Epithelial cell of prostate (primary cell): Measurements from ENCODE around the gene AP1G2.
"Not testable (repeated sequence)": the region's sequence is repeated elsewhere in the genome, so short reads cannot be mapped to it uniquely, and the experiment has no call there.

Source experiments
- DNase-seq: peaks from one replicate; pipeline ENCODE4 v3.0.0-alpha.2; 2011; ENCODE audit warnings: low read depth, low spot score
- H3K27ac ChIP-seq: fragments of 450-650 bp; 2 replicates; pipeline ENCODE4 v1.5.1; 2017; ENCODE audit warnings: mild to moderate bottlenecking

Gene AP1G2

DNA sequence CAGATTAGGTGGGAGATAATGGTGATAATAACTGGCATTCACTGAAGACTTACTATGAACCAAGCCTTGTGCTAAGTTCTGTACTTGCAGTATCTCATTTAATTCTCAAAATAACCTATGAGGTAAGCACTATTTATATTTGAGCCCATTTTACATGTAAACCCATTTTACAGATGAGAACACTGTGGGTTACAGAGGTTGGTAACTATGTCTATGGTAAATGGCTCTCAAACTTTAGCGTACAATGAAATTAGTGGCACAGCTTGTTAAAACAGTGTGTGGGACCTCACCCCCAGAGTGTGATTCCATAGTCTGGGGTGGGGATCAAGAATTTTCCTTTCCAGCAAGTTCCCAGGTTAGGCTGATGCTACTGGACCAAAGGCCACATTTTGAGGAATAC lies 33.2 kb upstream of the AP1G2 start:
- H3K27ac ChIP-seq = no peak overlapping the region
- DNase-seq = no peak

DNA sequence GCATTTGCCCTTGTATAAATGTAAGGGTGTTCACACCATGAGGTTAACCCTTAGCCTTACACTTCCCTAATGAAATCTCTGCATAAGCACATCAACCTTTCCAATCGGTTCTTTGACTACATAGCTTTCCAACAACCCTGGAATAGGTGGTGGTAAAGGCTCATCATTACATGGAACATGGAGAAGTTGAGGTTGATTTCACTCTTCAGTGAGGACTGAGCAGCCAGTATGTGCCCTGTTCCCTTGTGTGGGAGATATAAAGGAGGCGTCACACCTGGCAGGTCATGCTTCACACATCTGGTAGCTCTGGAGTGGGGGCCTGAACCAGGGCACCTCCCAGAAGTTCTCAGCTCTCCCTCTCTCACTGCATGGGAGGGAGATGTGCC lies 32.7 kb upstream of the AP1G2 start:
- no peak for DNase-seq
- no peak overlapping the region for H3K27ac ChIP-seq

DNA sequence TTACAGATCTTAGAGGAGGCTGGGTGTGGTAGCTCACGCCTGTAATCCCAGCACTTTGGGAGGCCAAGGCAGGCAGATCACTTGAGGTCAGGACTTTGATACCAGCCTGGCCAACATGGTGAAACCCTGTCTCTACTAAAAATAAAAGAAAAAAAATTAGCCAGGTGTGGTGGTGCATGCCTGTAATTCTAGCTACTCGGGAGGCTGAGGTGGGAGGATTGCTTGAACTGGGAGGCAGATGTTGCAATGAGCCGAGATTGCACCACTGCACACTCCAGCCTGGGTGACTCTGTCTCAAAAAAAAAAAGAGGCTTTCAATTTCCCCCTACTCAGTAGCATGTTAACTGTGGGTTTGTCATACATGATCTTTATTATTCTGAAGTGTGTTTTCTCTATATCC lies 26.6 kb upstream of the AP1G2 start:
- not testable (repeated sequence) for DNase-seq, H3K27ac ChIP-seq

DNA sequence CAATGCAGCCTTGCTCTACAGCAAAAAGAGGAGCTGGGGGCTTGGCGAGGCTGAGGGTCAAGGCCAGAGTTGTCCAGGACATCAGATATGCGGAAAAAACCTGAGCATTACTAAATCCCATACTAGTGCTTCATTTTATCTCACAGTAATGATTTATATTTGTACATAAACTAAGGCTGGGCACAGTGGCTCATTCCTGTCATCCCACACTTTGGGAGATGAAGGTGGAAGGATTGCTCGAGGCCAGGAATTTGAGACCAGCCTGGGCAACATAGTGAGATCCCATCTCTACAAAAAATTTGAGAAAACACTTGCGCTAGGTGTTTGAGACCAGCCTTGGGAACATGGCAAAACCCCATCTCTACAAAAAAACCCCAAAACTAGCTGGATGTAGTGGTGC lies 22.6 kb upstream of the AP1G2 start:
- DNase-seq = no peak
- H3K27ac ChIP-seq = no peak overlapping the region

DNA sequence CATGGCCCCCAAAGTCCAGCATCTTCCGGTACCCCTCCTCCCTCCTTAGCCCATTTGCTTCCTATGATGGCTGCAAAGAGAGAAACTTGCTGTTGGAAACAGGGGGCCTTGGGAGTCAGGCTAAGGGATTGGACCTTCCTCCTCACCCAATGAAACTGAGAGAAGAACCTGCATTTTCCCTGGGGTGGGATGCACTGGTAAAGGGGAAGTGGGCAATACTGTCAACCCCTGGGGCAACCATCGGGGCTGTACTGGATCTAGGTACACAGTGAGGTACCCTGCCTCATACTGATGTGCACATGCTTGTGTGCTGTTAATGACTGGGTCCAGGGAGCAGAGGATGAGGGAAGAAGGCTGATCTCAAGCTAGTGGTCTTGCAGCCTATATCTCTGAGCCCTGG lies 22.0 kb upstream of the AP1G2 start:
- no peak for DNase-seq
- no peak overlapping the region for H3K27ac ChIP-seq

DNA sequence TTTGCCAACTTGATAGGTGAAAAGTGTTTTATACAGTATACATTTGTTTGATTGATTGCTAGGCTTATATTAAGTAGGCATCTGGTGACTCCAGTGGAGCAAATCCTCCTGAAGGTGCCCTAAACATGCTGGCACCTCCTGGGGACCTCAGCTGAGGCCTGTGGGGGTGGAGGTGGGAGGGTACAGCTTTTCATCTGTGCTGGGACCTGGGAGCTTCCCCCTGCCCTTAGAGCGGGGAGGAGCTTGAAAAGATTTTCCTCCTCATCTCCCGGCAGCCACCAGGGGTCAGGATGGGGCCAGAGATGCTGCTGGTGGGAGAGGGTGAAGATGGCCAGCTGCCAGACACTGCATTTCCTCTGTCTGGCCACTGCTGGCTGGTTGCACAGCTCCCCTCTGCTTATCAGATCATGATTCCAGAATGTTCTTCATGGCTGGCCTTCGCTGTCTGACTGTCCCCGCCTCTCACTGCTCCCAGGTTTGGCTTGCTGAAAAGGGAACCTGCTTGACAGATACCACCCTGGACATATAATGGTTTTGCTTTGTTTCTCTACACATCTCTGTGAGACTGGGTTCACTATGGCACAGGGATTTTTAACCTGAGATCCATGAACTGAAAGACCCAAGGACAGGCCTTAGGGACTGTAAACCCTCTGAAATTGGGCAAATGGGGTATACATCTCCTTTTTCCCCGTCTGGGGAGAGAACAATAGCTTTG lies 21.4 kb upstream of the AP1G2 start:
- DNase-seq = peak; percentile 39
- no peak overlapping the region for H3K27ac ChIP-seq

DNA sequence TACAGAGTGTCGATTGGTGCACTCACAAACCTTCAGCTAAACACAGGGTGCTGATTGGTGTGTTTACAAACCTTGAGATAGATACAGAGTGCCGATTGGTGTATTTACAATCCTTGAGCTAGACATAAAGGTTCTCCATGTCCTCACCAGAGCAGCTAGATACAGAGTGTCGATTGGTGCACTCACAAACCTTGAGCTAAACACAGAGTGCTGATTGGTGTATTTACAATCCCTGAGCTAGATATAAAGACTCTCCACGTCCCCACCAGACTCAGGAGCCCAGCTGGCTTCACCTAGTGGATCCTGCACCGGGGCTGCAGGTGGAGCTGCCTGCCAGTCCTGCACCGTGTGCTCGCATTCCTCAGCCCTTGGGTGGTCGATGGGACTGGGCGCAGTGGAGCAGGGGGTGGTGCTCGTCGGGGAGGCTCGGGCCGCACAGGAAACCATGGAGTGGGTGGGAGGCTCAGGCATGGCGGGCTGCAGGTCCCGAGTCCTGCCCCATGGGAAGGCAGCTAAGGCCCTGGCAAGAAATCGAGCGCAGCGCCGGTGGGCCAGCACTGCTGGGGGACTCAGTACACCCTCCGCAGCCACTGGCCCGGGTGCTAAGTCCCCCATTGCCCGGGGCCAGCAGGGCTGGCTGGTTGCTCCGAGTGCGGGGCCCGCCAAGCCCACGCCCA lies 17.1 kb upstream of the AP1G2 start:
- not testable (repeated sequence) for DNase-seq, H3K27ac ChIP-seq

GRCh38 chr14:23583761-23584526 lies 16.4 kb upstream of the AP1G2 start:
- H3K27ac ChIP-seq, DNase-seq: not testable (repeated sequence)

- H3K27ac ChIP-seq = no peak overlapping the region
- no peak for DNase-seq
Measured at GRCh38 chr14:23582906-23583760, 15.5 kb upstream of the AP1G2 start.

- H3K27ac ChIP-seq = no peak overlapping the region
- no peak for DNase-seq
Measured at GRCh38 chr14:23580948-23581281, 13.3 kb upstream of the AP1G2 start.

GRCh38 chr14:23580152-23580926 lies 12.7 kb upstream of the AP1G2 start:
- no peak overlapping the region for H3K27ac ChIP-seq
- DNase-seq = no peak

GRCh38 chr14:23579739-23580138 lies 12.1 kb upstream of the AP1G2 start:
- no peak for DNase-seq
- no peak overlapping the region for H3K27ac ChIP-seq

GRCh38 chr14:23579311-23579630 lies 11.7 kb upstream of the AP1G2 start:
- H3K27ac ChIP-seq = no peak overlapping the region
- DNase-seq = no peak

DNA sequence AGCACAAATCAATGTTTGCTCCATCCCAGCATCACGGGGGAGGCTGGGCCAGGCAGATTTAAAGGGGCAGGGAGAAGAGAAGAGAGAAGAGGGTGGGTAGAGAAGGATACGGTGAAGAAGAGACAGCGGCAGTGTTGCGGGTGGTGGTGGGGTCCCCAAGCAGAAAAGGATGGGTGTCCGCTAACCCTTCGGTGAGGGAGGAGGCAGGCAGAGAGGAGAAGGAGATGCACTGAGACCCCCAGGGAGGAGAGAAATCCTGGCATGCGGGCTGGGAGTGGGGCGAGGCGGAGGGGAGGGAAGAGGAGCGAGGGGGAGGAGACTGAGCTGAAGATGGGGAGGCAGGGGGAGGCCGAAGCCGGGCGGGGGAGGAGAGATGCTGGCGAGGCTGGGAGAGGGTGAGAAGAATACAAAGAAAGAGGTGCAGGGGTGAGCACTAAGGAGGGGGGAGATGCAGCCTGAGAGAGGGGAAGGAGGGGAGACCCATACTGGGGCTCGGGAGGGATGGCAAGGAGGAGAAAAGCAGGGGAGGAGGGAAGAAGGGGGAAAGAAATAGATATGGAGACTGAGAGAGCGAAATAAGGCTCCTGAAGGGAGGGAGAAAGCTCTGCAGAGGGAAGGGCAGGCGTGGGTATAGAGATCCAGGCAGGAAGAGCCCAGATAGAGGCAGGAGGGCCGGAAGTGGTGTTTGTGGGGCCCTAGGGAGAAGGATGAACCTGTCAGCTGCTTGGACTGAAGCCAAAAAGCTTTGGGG lies 11.1 kb upstream of the AP1G2 start, which contains the start of gene JPH4:
Gene JPH4, minus strand, starts transcription at position 231 of the 751 bp plus-strand sequence. CDS start 1,337 bp downstream, outside the sequence.
- DNase-seq = no peak
- H3K27ac ChIP-seq = no peak within 1 kb of the TSS

DNA sequence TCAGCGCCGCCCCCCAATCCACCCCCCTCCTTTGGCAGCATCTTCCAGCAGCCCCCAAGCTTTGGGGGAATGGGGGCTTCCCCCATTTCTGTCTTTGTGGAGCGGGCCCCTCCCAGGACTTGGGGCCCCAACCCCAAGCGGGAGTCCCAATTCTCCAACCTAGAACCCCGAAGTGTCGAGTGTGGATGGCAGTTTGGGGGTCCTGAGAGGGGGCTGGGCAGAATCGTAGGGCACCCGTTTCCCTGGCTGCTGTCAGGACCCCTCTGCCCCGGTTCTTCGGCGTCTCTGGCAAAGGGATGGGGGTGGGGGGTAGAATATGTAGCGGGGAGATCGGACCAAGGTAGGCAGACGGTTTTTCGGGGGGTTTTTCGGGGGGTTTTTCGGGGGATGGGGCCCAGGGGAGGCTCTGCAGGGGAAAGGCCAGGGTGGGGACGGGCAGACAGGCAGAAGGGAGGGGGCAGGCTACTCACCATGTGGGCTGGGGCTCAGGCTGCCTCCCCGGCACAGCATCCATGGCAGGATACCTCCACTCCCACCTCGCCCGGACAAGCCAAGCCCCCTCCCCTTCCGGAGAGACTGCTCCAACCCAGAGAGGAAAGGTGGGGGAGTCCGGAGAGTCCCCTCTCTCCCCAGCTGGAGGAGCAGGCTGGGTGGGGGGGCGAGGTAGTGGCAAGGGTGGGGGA lies 10.3 kb upstream of the AP1G2 start:
- DNase-seq = no peak
- H3K27ac ChIP-seq = no peak overlapping the region

- H3K27ac ChIP-seq = no peak overlapping the region
- DNase-seq = no peak
Measured at GRCh38 chr14:23577004-23577681, 9.6 kb upstream of the AP1G2 start.

DNA sequence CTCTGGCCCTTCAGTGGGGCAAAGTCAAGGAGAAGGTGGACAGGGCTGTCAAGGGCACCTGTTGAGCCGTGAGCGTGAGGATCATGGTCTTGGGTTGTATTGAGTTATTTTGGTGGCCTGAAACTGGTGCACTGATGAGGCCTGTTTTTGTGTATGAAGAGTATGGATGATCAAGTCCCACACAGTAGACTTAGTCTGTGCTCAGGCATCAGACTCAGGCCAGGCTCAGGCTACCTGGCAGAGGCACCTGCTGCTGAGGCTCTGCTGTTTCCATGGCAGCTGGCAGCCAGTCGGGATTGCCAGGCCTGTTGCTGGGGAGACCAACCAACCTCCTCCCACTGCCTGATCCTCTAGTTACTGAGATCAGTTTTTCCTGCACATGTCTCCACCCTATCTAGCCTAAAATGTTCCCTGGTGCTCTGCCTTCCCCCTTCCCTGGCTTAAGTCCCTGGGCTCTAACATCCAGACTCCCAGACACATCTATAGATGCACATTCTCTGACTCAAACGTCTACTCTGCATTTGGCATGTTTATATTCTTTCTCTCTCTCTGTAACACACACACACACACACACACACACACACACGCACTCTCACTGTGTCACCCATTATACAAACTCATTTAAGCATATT lies 5.9 kb upstream of the AP1G2 start:
- no peak overlapping the region for H3K27ac ChIP-seq
- DNase-seq = no peak

GRCh38 chr14:23572836-23573235 lies 5.2 kb upstream of the AP1G2 start:
- no peak for DNase-seq
- H3K27ac ChIP-seq = no peak overlapping the region
